H9 (cell line): Measurements from ENCODE around the gene ARHGAP22. TPM values are rescaled to one million over a fixed set of nuclear protein-coding genes. Genes with fewer than 3 reads are reported as not detected.
A peak's percentile ranks its signal among the peaks of the same experiment; 100 is the strongest.

ENCODE experiments used
- DNase-seq: peaks from one replicate; pipeline ENCODE4 v3.0.0-alpha.2; 2017
- H2AFZ ChIP-seq: one replicate; pipeline ENCODE4 v1.6.1; 2013; ENCODE audit warnings: mild to moderate bottlenecking, low read length, control low read depth, moderate library complexity
- H2AK5ac ChIP-seq: 2 replicates; pipeline ENCODE4 v1.6.1; 2013; ENCODE audit warnings: low read length, control low read depth, mixed read lengths; ENCODE audit not compliant: insufficient read length
- H2BK120ac ChIP-seq: one replicate; pipeline ENCODE4 v1.6.1; 2013; ENCODE audit warnings: low read depth, mild to moderate bottlenecking, low read length, control low read depth, inconsistent platforms; ENCODE audit not compliant: poor library complexity, severe bottlenecking
- H2BK12ac ChIP-seq: 2 replicates; pipeline ENCODE4 v1.6.1; 2013; ENCODE audit warnings: low read length, control low read depth, mixed read lengths, low read depth; ENCODE audit not compliant: insufficient read length
- H2BK15ac ChIP-seq: 2 replicates; pipeline ENCODE4 v1.6.1; 2013; ENCODE audit warnings: low read depth, low read length, control low read depth
- H2BK20ac ChIP-seq: one replicate; pipeline ENCODE4 v1.6.1; 2013; ENCODE audit warnings: low read depth, mild to moderate bottlenecking, low read length, control low read depth, inconsistent platforms; ENCODE audit not compliant: poor library complexity, severe bottlenecking
- H2BK5ac ChIP-seq: 2 replicates; pipeline ENCODE4 v1.6.1; 2013; ENCODE audit warnings: low read length, control low read depth, mixed read lengths; ENCODE audit not compliant: insufficient read length
- H3K14ac ChIP-seq: 2 replicates; pipeline ENCODE4 v1.6.1; 2013; ENCODE audit warnings: low read length, control low read depth; ENCODE audit not compliant: insufficient read depth
- H3K18ac ChIP-seq: 2 replicates; pipeline ENCODE4 v1.6.1; 2013; ENCODE audit warnings: low read depth, mild to moderate bottlenecking, mixed read lengths, low read length, control low read depth; ENCODE audit not compliant: insufficient read length
- H3K23ac ChIP-seq: 2 replicates; pipeline ENCODE4 v1.6.1; 2013; ENCODE audit warnings: low read length, control low read depth, mixed read lengths, low read depth; ENCODE audit not compliant: insufficient read length
- H3K23me2 ChIP-seq: 2 replicates; pipeline ENCODE4 v1.6.1; 2013; ENCODE audit warnings: low read depth, mild to moderate bottlenecking, mixed read lengths, low read length, control low read depth; ENCODE audit not compliant: insufficient read length, poor library complexity, severe bottlenecking
- H3K27ac ChIP-seq: 2 replicates; pipeline ENCODE4 v1.5.1; 2013; ENCODE audit warnings: low read length, control low read depth, mixed read lengths, low read depth; ENCODE audit not compliant: insufficient read length
- H3K27me3 ChIP-seq: 2 replicates; pipeline ENCODE4 v1.6.1; 2013; ENCODE audit warnings: low read length, control low read depth, inconsistent platforms; ENCODE audit not compliant: insufficient read depth
- H3K4ac ChIP-seq: 2 replicates; pipeline ENCODE4 v1.6.1; 2013; ENCODE audit warnings: low read depth, mild to moderate bottlenecking, control low read depth, inconsistent platforms, low read length, moderate library complexity
- H3K4me1 ChIP-seq: 2 replicates; pipeline ENCODE4 v1.6.1; 2013; ENCODE audit warnings: low read length, control low read depth, inconsistent platforms; ENCODE audit not compliant: insufficient read depth
- H3K4me2 ChIP-seq: 2 replicates; pipeline ENCODE4 v1.6.1; 2013; ENCODE audit warnings: low read length, control low read depth, mixed read lengths; ENCODE audit not compliant: insufficient read length, insufficient read depth
- H3K56ac ChIP-seq: 2 replicates; pipeline ENCODE4 v1.6.1; 2013; ENCODE audit warnings: low read depth, mild to moderate bottlenecking, mixed read lengths, low read length, control low read depth; ENCODE audit not compliant: insufficient read length
- H3K79me1 ChIP-seq: 2 replicates; pipeline ENCODE4 v1.6.1; 2013; ENCODE audit warnings: low read depth, mild to moderate bottlenecking, moderate library complexity, low read length, control low read depth, inconsistent platforms; ENCODE audit not compliant: insufficient read depth, poor library complexity, severe bottlenecking
- H3K79me2 ChIP-seq: 2 replicates; pipeline ENCODE4 v1.6.1; 2013; ENCODE audit warnings: low read length, control low read depth, inconsistent platforms; ENCODE audit not compliant: insufficient read depth
- H3K9ac ChIP-seq: 2 replicates; pipeline ENCODE4 v1.6.1; 2013; ENCODE audit warnings: low read length, control low read depth, mixed read lengths; ENCODE audit not compliant: insufficient read length; ENCODE audit errors: extremely low read depth
- H3K9me3 ChIP-seq: one replicate; pipeline ENCODE4 v1.6.1; 2013; ENCODE audit warnings: low read depth, low read length, inconsistent platforms; ENCODE audit not compliant: control insufficient read depth
- H3T11ph ChIP-seq: one replicate; pipeline ENCODE4 v1.6.1; 2013; ENCODE audit warnings: mild to moderate bottlenecking, low read length, control low read depth, inconsistent platforms
- H4K20me1 ChIP-seq: one replicate; pipeline ENCODE4 v1.6.1; 2013; ENCODE audit not compliant: control insufficient read depth, insufficient read length, insufficient read depth
- H4K5ac ChIP-seq: 2 replicates; pipeline ENCODE4 v1.6.1; 2013; ENCODE audit warnings: low read depth, mild to moderate bottlenecking, mixed read lengths, low read length, control low read depth; ENCODE audit not compliant: insufficient read length
- H4K8ac ChIP-seq: replicated peaks from 2 replicates; pipeline ENCODE4 v1.6.1; 2013; ENCODE audit warnings: low read length, control low read depth, mixed read lengths, low read depth; ENCODE audit not compliant: insufficient read length
- H4K91ac ChIP-seq: 2 replicates; pipeline ENCODE4 v1.6.1; 2013; ENCODE audit warnings: low read depth, mild to moderate bottlenecking, moderate library complexity, mixed read lengths, low read length, control low read depth; ENCODE audit not compliant: insufficient read length
- H3K27ac Mint-ChIP-seq, 3 experiments: 2 replicates in 2 of 3; 3 replicates in 1 of 3; pipeline ENCODE4 v1.8.0; 2020 to 2021; ENCODE audit warnings: mixed read lengths in 3 of 3, mild to moderate bottlenecking in 1 of 3, moderate library complexity in 1 of 3
- H3K27me3 Mint-ChIP-seq: 2 replicates; pipeline ENCODE4 v1.8.0; 2021; ENCODE audit warnings: low read depth, mild to moderate bottlenecking, moderate library complexity, mixed read lengths
- H3K36me3 Mint-ChIP-seq, 3 experiments: 2 replicates in 2 of 3; 3 replicates in 1 of 3; pipeline ENCODE4 v1.8.0; 2020 to 2021; ENCODE audit warnings: low read depth in 3 of 3, mixed read lengths in 3 of 3; ENCODE audit not compliant: insufficient read depth in 1 of 3
- H3K4me1 Mint-ChIP-seq, 2 experiments: 2 replicates each; pipeline ENCODE4 v1.8.0; 2020; ENCODE audit warnings: mixed read lengths in 2 of 2
- H3K4me3 Mint-ChIP-seq, 2 experiments: 2 replicates in 1 of 2; 3 replicates in 1 of 2; pipeline ENCODE4 v1.8.0; 2020 to 2021; ENCODE audit warnings: mild to moderate bottlenecking in 2 of 2, mixed read lengths in 2 of 2, moderate library complexity in 1 of 2
- H3K9me3 Mint-ChIP-seq, 2 experiments: 2 replicates in 1 of 2; 3 replicates in 1 of 2; pipeline ENCODE4 v1.8.0; 2020; ENCODE audit warnings: mild to moderate bottlenecking in 2 of 2, mixed read lengths in 2 of 2, moderate library complexity in 1 of 2
- WGBS: extraction: QIAGEN DNeasy Blood & Tissue Kit; methylation state at CpG from one replicate; pipeline ENCODE4 v1.1.7; 2013; ENCODE audit warnings: missing lambda C conversion rate, low lambda C conversion rate, mixed read lengths; ENCODE audit not compliant: insufficient read length; ENCODE audit errors: extremely low coverage; 5-methylcytosine and 5-hydroxymethylcytosine counted together
- total RNA-seq: library from RNA; stranded (reverse); gene quantifications from 2 replicates; pipeline ENCODE4 v1.2.1, GENCODE V29; 2021
- TF ChIP-seq, protein P1 (sequence below): fragments of 200-600 bp; sonication (generic); conservative IDR thresholded peaks from 3 replicates; pipeline ENCODE4 v1.8.0; 2021; ENCODE audit warnings: antibody characterized with exemption, mild to moderate bottlenecking

ARHGAP22 gene
- total RNA-seq, 1 experiment from 2014 or later, result 7.4 TPM

DNA sequence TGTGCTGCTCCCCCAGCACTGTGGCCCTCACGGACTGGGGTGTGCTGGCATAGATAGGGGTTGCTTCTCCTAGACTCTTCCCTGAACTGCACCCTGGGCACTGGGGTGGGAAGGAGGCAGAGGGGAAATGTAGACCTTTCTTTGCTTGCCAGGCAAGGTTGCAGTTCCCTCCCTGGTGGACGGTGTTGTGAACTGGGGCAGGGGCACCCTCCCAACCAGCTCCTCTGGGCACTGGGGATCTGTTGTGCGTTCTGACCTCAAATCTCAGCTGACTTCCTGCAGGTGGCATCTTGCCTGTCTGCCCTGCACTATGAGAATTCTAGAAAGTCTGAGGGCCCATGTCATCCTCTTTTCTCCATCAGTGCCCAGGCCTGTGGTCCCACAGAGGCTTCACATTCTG lies 53.9 kb downstream of the ARHGAP22 start:
- Histone ChIP-seq H3K27ac (no peak overlapping the region), H3K18ac (no peak overlapping the region), H2BK12ac (no peak overlapping the region), H4K20me1 (no peaks in the 10 kb centered on the region), H3K9ac (no peak overlapping the region), H3T11ph (no peak overlapping the region), H3K4ac (no peak overlapping the region), H2BK20ac (no peak overlapping the region), H3K14ac (no peak overlapping the region), H4K91ac (no peak overlapping the region), H2BK120ac (no peak overlapping the region), H3K27me3 (no peaks in the 10 kb centered on the region), H3K9me3 (no peaks in the 10 kb centered on the region), H3K79me2 (no peaks in the 10 kb centered on the region), H3K56ac (no peak overlapping the region), H3K79me1 (no peaks in the 10 kb centered on the region), H4K8ac (no peak overlapping the region), H4K5ac (no peak overlapping the region), H3K4me1 (no peaks in the 10 kb centered on the region), H2BK5ac (no peak overlapping the region), H3K23me2 (no peaks in the 10 kb centered on the region), H3K23ac (no peak overlapping the region), H3K4me2 (no peak overlapping the region), H2BK15ac (no peak overlapping the region), H2AFZ (no peak overlapping the region), H2AK5ac (no peak overlapping the region)
- H3K4me1 Mint-ChIP-seq, result peaks cover 2 to 24% of the 10 kb centered on the region in 2 experiments
- H3K27ac Mint-ChIP-seq, result 0 out of 7 replicates have a peak overlapping the region, but pooled peaks of 1 of the 3 experiments have one; percentile 15
- no peak overlapping the region for H3K4me3 Mint-ChIP-seq
- H3K36me3 Mint-ChIP-seq, result no peaks in the 10 kb centered on the region; a peak in 1 of 7 replicates
- TF ChIP-seq, protein P1, sequence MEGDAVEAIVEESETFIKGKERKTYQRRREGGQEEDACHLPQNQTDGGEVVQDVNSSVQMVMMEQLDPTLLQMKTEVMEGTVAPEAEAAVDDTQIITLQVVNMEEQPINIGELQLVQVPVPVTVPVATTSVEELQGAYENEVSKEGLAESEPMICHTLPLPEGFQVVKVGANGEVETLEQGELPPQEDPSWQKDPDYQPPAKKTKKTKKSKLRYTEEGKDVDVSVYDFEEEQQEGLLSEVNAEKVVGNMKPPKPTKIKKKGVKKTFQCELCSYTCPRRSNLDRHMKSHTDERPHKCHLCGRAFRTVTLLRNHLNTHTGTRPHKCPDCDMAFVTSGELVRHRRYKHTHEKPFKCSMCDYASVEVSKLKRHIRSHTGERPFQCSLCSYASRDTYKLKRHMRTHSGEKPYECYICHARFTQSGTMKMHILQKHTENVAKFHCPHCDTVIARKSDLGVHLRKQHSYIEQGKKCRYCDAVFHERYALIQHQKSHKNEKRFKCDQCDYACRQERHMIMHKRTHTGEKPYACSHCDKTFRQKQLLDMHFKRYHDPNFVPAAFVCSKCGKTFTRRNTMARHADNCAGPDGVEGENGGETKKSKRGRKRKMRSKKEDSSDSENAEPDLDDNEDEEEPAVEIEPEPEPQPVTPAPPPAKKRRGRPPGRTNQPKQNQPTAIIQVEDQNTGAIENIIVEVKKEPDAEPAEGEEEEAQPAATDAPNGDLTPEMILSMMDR, result no peak
- no peak for DNase-seq
- peaks cover 2% of the 10 kb centered on the region; the same call in 1 of the 2 replicates for H3K27me3 Mint-ChIP-seq
- no CpG with 5 or more reads among the region's 3 CpGs for WGBS
- H3K9me3 Mint-ChIP-seq, result peaks cover 0 to 5% of the 10 kb centered on the region in 2 experiments; a peak in 1 of 5 replicates
